Stimulated activated naive CD4-positive, alpha-beta T cell treated with Interleukin-2 at 50 U/mL for 16 hours (primary cell): Measurements from ENCODE around the gene KBTBD12.

ENCODE experiments used
- DNase-seq: peaks from one replicate; lab custom pipeline; 2025; lab: John Stamatoyannopoulos, UW

Gene KBTBD12

GRCh38 chr3:127953091-127954035 is 38.3 kb downstream of the KBTBD12 start:
- no peak for DNase-seq

- DNase-seq = no peak
Measured at GRCh38 chr3:127954640-127955039, 39.6 kb downstream of the KBTBD12 start.

DNA sequence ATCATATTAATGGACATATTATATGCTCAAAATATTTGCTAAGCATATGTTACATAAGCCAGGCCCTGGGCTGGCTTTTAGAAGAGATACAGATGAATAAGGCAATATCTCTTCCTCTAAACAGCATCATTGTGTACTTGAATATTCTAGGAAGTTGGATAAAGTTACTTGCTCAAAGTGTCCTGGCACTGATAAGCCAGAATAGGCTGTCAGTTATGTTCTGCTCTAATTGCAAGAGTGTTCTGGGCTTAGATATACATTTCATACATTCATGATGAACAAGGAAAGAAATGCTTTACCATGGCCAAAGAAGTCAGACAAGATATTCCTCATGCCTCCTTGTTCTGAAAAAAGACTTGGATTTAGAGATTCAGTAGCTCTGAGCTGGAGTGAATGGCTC is 40.7 kb downstream of the KBTBD12 start:
- DNase-seq = no peak

GRCh38 chr3:127959041-127959440 is 44.0 kb downstream of the KBTBD12 start:
- no peak for DNase-seq

GRCh38 chr3:127959873-127960272 is 44.8 kb downstream of the KBTBD12 start:
- no peak for DNase-seq

DNA sequence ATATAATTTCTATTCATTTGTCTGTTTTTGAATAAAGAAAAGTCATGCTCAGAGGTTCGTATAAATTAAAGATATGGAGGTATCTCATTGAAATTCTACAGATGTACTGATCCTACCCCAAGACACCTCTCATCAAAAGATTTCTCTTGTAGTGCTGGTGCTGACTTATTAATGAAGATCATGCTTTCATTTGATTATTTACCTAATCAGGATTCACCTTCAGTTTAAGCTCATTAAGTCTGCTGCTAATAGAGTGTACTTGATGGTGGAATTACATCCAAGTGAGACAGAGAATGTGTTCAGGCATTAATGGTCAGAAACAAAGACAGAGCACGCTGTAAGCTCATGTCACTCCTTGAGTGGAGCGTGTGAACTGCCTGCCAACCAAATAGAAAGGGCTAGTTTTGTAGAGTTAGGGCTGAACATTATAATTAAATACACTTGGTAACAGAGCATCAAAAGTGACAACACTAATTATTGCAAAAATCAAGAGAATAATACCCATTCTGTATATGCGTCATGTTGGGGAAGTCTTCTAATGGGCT is 45.5 kb downstream of the KBTBD12 start:
- no peak for DNase-seq

- no peak for DNase-seq
Measured at GRCh38 chr3:127961124-127961523, 46.1 kb downstream of the KBTBD12 start.

DNA sequence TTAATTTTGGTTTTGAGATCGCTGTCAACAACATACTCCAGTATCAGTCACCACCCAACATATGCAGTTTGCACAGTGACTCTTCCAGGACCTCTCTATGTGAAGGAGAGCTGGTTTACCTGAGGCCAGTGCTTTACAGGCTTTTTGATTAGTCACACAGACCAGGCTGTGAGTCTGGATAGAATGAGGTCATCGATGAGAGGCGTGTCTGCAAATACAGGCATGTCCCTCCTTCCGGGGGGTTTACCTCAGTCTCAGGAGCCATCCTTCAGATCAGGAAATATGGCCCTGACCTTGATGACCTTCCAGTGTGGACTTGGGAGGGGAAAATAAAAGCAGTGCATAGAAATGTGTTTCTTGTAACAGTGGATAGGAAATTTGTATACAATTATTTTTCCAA is 46.9 kb downstream of the KBTBD12 start:
- DNase-seq = no peak

DNA sequence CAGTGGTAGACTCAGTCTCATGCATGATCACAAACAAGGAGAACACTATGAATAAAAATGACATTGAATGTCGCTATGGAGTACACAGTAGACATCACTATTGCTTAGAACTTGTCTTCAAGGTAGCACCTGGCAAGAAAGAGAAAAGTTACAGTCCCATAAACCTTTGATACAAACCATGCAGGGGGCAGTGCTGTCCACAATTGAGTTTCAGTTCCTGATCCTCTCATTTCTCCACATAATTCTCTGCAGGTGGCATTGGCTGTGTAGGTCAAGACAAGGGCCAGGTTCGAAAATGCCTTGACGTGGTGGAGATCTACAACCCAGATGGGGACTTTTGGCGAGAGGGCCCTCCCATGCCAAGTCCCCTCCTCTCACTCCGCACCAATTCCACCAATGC is 47.9 kb downstream of the KBTBD12 start:
- DNase-seq = no peak

- DNase-seq = no peak
Measured at GRCh38 chr3:127964053-127964452, 49.0 kb downstream of the KBTBD12 start.

GRCh38 chr3:127964816-127965215 is 49.8 kb downstream of the KBTBD12 start:
- no peak for DNase-seq

DNA sequence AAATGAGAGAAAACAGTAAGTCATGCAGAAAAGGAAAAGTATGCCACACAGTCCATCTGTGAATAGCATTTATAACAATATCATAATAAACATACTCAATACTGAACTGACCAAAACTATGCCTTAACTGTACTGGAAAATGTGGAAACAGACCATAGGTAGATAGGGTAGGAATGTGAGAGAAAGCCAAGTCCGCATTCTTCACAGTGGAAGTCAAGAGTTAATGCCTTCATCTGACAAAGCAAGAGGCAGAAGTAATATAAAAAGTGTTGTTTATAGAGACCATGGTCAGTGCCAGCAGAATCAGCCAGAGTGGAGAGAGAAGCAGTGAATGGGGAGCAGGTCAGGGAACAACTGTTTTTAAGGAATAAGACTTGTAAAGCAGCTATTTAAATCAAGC is 52.3 kb downstream of the KBTBD12 start:
- DNase-seq = no peak

GRCh38 chr3:127970966-127971592 is 56.0 kb downstream of the KBTBD12 start:
- DNase-seq = no peak

GRCh38 chr3:127974226-127974625 is 59.2 kb downstream of the KBTBD12 start:
- no peak for DNase-seq

GRCh38 chr3:127975153-127976029 is 60.4 kb downstream of the KBTBD12 start:
- DNase-seq = no peak

DNA sequence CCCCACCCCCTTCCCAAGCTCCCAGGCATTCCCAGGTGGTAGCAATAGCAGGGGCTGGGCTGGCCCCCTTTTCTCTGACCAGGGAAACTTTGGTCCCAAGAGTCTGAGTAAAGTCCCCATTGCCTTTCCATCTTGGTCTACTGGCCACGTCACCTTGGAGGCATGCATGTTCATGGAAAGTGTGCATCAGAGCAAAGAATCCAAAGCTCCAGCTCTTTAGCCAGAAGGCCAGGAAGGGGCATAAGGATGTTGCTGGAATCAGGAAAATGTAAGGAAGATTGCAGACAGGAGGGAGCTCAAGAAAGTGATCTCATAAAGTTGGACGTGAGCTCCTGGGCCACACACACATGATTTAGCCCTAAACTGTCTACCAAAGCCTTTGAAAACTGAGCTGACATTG is 63.6 kb downstream of the KBTBD12 start:
- no peak for DNase-seq

DNA sequence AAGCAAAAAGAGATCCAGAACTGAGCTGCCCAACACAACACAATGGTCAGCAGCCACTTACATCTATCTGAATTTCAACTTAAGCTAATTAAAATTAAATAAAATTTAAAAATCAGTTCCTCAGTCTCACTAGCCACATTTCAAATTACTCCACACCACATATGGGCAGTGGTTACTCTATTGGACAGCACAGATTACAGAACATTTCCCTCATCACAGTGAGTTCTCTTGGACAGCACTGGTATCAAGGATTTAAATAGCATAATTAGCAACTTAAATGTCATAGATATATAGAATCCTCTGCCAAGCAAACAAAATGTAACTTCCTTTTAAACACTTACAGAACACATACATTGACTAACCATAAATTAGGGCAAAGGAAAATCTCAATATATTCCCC is 64.4 kb downstream of the KBTBD12 start:
- DNase-seq = no peak

DNA sequence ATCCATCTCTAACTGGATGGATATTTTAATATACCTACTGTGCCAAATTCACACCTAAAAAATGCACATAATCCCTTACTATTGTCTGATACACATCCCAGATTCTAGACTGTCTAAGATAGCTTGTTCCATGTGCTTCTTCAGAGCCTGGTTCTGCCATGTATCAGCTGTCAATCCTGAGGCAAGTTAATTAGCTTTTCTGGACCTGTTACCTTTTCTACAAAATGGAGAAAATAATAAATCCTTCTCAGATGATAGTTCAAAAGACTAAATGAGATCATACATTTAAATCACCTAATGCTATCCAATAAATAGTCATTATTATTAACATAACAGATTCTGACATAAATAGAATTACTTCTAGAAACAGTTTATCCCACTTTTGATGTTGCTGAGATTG is 66.1 kb downstream of the KBTBD12 start:
- no peak for DNase-seq

DNA sequence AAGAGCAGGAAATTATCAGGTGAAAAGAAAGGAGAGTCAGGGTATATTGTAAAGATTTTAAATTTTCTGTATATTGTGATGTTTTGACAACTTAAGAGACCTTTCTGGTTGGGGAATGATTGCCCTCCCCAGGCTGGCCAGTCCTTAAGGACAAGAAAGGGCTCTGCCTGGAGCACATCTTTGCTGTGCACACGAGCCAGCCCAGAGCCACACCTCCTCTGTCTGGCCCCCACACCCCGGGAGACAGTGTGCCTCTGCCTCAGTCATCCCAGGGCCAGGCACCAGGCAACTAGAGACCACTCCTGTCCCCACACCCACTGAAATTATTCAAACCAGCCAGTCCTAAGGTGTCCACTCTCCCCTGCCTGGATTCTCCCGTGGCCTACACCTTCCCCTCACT is 67.1 kb downstream of the KBTBD12 start:
- no peak for DNase-seq

DNA sequence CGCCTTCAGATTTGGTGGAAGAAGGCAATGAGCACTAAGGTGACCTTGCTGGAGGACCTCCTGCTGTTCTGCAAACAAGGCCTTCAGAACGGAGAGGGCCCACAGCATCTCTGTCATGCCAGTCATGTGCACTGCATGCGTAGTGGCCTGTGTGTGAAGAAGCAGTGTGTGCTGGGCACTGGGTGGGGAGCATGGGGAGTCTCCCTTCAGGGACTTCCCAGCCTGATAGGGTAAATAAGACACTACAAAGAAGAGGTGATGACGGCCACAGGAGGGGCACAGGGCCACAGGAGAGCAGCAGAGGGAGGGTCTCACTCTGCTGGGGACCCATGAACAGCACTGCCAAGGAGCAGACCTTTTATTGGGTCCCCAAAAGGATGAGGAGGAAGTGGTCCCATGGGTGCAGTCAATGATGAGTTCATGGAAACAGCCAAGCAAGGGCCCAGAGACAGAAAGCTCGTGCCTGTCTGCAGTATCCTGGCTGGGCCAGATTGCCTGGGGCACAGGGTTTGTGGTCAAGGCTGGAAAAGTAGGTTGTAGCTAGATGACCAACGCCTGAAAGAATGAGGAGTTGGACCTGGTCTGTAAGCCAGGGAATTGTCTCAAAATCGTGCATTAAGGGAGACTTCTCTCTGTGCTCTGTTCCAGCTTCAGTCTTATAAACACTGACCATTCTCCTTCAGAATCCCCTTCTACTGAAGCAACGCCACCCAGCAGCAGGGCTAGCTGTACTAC is 69.4 kb downstream of the KBTBD12 start:
- no peak for DNase-seq

DNA sequence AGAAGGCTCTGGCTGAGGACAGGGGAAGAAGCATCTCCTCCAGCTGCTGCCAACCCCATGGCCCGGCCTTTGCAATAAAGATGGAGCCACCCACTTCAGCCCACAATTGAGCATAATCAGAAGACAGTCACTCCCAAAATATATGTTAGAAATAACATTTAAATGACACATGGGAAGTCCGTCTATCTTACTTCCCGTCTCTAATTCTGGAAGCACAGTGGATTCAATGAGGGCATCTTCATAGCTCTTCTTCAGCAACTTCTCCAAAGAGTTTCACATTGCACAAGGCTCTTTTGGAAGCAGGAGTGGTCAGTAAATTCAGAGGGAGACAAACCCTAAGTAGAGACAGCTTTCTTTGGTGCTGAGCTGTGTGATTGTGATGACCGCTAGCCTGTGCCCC is 70.2 kb downstream of the KBTBD12 start:
- DNase-seq = no peak
